Cardiac muscle cell (in vitro differentiated cells and primary cell): ENCODE results near the gene TRIM44. TPM values are rescaled to one million over a fixed set of nuclear protein-coding genes. Genes with fewer than 3 reads are reported as not detected.
A peak's percentile ranks its signal among the peaks of the same experiment; 100 is the strongest.

Source experiments
- DNase-seq, 2 donors: peaks; one replicate each; pipeline versions ENCODE4 v3.0.0 to v3.0.0-alpha.2; 2010 to 2017; ENCODE audit warnings: low read depth in 1 of 2, low spot score in 1 of 2
- H3K27ac ChIP-seq: fragments of 200-600 bp; sonication (generic); 2 replicates; pipeline ENCODE4 v1.5.1; 2016
- H3K27me3 ChIP-seq: fragments of 200-600 bp; sonication (generic); 2 replicates; pipeline ENCODE4 v1.6.0; 2016; ENCODE audit warnings: control low read depth
- H3K36me3 ChIP-seq: fragments of 200-600 bp; sonication (generic); 2 replicates; pipeline ENCODE4 v1.5.1; 2016; ENCODE audit warnings: control low read depth
- H3K4me1 ChIP-seq: fragments of 200-600 bp; sonication (generic); 2 replicates; pipeline ENCODE4 v1.8.1; 2017; ENCODE audit warnings: low read depth, mild to moderate bottlenecking, mixed run types
- H3K4me3 ChIP-seq: fragments of 200-600 bp; sonication (generic); 2 replicates; pipeline ENCODE4 v1.5.1; 2016; ENCODE audit warnings: mild to moderate bottlenecking
- H3K9me3 ChIP-seq: fragments of 200-600 bp; sonication (generic); 2 replicates; pipeline ENCODE4 v1.5.1; 2017; ENCODE audit warnings: low read depth, mild to moderate bottlenecking, control low read depth
- CTCF ChIP-seq: IDR thresholded peaks from 2 replicates; pipeline ENCODE4 v1.5.1; 2012; ENCODE audit warnings: low read depth, mild to moderate bottlenecking, low read length
- polyA plus RNA-seq: library from polyadenylated mRNA; unstranded; fragments of >200 nt; fragmentation: Nextera tagmentation; extraction: Ambion mirVana; gene quantifications from 2 replicates; pipeline ENCODE4 v1.2.1, GENCODE V29; 2016
- total RNA-seq: library from RNA; depleted of rRNA; stranded (reverse); fragments of >200 nt; gene quantifications from 2 replicates; pipeline ENCODE4 v1.2.3, GENCODE V29; 2016

The TRIM44 gene
- total and polyA plus RNA-seq, 2 experiments from 2014 or later, result 19.2 to 45.7 TPM

GRCh38 chr11:35621620-35622019, 41.0 kb upstream of the TRIM44 start:
- peak in 1 of 2 donors; percentile 31 for DNase-seq
- H3K4me1 ChIP-seq, result peaks cover 5% of the 10 kb centered on the region
- H3K27me3 ChIP-seq, result peaks cover 41% of the 10 kb centered on the region
- no peak overlapping the region for H3K27ac ChIP-seq
- TF ChIP-seq CTCF, result no peak
- H3K9me3 ChIP-seq, result no peaks in the 10 kb centered on the region
- no peak overlapping the region for H3K4me3 ChIP-seq
- no peaks in the 10 kb centered on the region for H3K36me3 ChIP-seq

- no peak overlapping the region for H3K27ac ChIP-seq
- H3K4me1 ChIP-seq, result peaks cover 5% of the 10 kb centered on the region
- no peaks in the 10 kb centered on the region for H3K36me3 ChIP-seq
- no peaks in the 10 kb centered on the region for H3K9me3 ChIP-seq
- no peak overlapping the region for H3K4me3 ChIP-seq
- H3K27me3 ChIP-seq, result peaks cover 41% of the 10 kb centered on the region
- TF ChIP-seq CTCF, result no peak
- peak; percentile 30 to 88 for DNase-seq
Measured at GRCh38 chr11:35622070-35622469, 40.5 kb upstream of the TRIM44 start.

- Histone ChIP-seq H3K27me3 (peaks cover 41% of the 10 kb centered on the region), H3K4me3 (no peak overlapping the region), H3K36me3 (no peaks in the 10 kb centered on the region), H3K27ac (no peak overlapping the region), H3K4me1 (peaks cover 5% of the 10 kb centered on the region), H3K9me3 (no peaks in the 10 kb centered on the region)
- DNase-seq, result peak; percentile 36 to 80
- TF ChIP-seq CTCF, result no peak
Measured at GRCh38 chr11:35623621-35624168, 38.9 kb upstream of the TRIM44 start.

- no peak for TF ChIP-seq CTCF
- Histone ChIP-seq H3K4me1 (peaks cover 2% of the 10 kb centered on the region), H3K9me3 (no peaks in the 10 kb centered on the region), H3K27me3 (peaks cover 37% of the 10 kb centered on the region), H3K4me3 (no peak overlapping the region), H3K36me3 (no peaks in the 10 kb centered on the region), H3K27ac (no peak overlapping the region)
- no peak for DNase-seq
Measured at GRCh38 chr11:35624316-35624715, 38.3 kb upstream of the TRIM44 start.

GRCh38 chr11:35624781-35625180, 37.8 kb upstream of the TRIM44 start:
- Histone ChIP-seq H3K27ac (no peak overlapping the region), H3K4me1 (no peaks in the 10 kb centered on the region), H3K27me3 (peaks cover 37% of the 10 kb centered on the region), H3K36me3 (no peaks in the 10 kb centered on the region), H3K4me3 (no peak overlapping the region), H3K9me3 (no peaks in the 10 kb centered on the region)
- no peak for TF ChIP-seq CTCF
- DNase-seq, result no peak

GRCh38 chr11:35626501-35626900, 36.1 kb upstream of the TRIM44 start:
- Histone ChIP-seq H3K4me3 (no peak overlapping the region), H3K27ac (no peak overlapping the region)
- DNase-seq, result no peak

More at GRCh38 chr11:35626501-35626900, 36.1 kb upstream of the TRIM44 start:
- Histone ChIP-seq H3K27me3 (peaks cover 36% of the 10 kb centered on the region), H3K4me1 (no peaks in the 10 kb centered on the region), H3K36me3 (no peaks in the 10 kb centered on the region), H3K9me3 (no peaks in the 10 kb centered on the region)
- no peak for TF ChIP-seq CTCF
